HG03571 (cell line): ENCODE measurements around the gene PDP2.
A peak's percentile ranks its signal among the peaks of the same experiment; 100 is the strongest.
"Not testable (repeated sequence)": the region's sequence is repeated elsewhere in the genome, so short reads cannot be mapped to it uniquely, and the experiment has no call there.

Experiments
- ATAC-seq: cut with Tn5 transposase; IDR thresholded peaks from one replicate; pipeline ENCODE4 v1.9.1; 2021; ENCODE audit not compliant: unreplicated experiment

PDP2 gene

DNA sequence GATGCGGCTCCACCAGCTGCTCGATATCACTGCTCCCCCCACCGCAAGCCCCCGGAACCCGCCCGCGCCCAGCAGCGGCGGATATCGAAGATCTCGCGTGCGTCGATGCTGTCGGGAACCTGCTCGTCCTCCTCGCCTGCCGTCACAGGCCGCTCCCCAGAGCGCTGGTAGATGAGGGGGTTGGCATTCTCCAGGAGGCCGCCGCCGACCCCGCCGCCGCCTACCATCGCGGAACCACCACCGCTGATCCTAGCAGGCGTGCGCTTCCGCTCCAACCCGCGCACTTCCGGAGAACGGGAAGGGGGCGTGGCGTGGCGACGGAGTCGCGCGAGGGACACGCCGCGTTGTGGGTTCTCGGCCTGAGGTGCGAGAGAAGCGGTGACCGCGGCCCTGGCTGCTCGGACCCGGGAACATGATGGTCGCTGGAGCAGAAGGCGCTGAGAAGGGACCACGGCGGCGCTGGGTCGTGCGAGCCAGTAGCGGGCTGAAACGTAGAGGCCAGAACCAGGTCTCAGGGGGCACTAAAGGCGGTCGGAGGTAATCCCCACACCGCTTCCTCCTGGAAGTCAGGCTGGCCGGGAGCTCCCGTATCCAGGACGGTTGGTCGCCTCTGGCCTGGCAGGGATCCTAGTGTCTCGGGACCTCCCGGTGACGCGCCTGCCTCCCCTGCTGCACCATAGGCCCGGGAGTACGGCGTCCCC, 54.0 kb downstream of the PDP2 start, which contains the start of gene CIAO2B:
CIAO2B (minus strand) TSS at position 265 of the 701 bp plus-strand sequence; CDS start at position 227, 38 bp downstream.
- ATAC-seq = peak; percentile 70

- not testable (repeated sequence) for ATAC-seq
These were observed 54.6 kb downstream of the PDP2 start for GRCh38 chr16:66934839-66935313.

DNA sequence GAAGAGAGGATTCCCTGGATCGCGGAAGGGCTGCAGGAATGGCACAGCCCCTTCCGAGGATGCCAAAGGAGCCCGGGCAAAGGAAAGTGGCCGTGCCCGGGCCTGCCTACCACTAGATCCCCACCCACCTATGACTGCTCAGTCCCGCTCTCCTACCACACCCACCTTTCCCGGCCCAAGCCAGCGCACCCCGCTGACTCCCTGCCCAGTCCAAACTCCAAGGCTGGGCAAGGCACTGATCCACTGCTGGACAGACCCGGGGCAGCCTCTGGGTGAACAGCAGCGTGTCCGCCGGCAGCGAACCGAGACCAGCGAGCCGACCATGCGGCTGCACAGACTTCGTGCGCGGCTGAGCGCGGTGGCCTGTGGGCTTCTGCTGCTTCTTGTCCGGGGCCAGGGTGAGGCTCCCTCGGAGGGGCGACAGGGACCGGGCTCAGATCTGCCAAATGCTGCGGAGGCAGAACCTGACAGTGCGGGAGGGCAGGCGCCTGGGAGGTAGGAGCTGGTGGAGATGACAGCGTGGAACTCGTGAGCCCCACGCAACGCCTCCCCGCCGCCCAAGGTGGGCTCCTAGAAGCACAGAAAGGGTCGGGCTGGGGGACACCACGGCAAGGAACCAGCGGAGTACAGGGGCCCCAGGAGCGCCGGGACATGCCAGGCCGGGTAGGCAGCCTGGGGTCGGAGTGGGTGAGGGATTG, 55.1 kb downstream of the PDP2 start, which contains the start of gene CES2:
CES2 (plus strand) TSS at position 203 of the 698 bp plus-strand sequence; CDS start at position 323, 120 bp downstream.
- ATAC-seq = no peak

DNA sequence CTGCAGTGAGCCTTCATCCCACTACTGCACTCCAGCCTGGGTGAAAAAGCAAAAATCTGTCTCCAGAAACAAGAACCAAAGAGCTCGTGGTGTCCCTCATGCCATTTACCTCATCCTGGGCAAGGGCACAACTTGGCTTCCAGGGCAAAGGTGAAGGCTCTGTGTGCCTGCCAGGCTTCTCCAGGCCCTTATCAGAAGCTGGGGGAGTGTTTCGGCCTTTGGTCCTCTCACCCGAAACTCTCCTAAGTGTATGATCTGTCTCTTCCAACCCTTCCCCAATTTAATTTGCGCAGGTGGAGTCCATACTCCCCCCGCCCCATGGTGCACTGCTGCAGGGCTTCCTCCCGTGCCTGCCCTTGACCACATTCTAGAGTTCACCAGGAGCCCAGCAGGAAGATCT, 56.1 kb downstream of the PDP2 start:
- ATAC-seq = no peak

- ATAC-seq = no peak
These were observed 56.7 kb downstream of the PDP2 start for GRCh38 chr16:66936889-66937554.

GRCh38 chr16:66937725-66938337, 57.5 kb downstream of the PDP2 start:
- no peak for ATAC-seq

- no peak for ATAC-seq
These were observed 59.1 kb downstream of the PDP2 start for GRCh38 chr16:66939366-66939765.

DNA sequence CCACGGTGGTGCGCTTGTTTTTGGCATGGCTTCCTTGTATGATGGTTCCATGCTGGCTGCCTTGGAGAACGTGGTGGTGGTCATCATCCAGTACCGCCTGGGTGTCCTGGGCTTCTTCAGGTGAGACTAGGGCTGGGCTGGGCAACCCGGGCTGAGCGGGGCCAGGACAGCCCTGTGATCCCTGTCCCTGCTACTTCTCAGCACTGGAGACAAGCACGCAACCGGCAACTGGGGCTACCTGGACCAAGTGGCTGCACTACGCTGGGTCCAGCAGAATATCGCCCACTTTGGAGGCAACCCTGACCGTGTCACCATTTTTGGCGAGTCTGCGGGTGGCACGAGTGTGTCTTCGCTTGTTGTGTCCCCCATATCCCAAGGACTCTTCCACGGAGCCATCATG, 59.9 kb downstream of the PDP2 start:
- ATAC-seq = no peak
